ENCODE measurements around the gene HNRNPC. TPM values are rescaled to one million over a fixed set of nuclear protein-coding genes. Genes with fewer than 3 reads are reported as not detected.
"Not testable (repeated sequence)": the region's sequence is repeated elsewhere in the genome, so short reads cannot be mapped to it uniquely, and the experiment has no call there.

The HNRNPC gene
- total RNA-seq, 2 experiments from 2014 or later, result 1,155 to 1,665 TPM

- H3K36me3 Mint-ChIP-seq (ENCODE audit: low read depth), result no peaks in the 10 kb centered on the region
- CTCF ChIA-PET, result no interaction called here
Measured at GRCh38 chr14:21302013-21302835, 33.0 kb upstream of the HNRNPC start.

GRCh38 chr14:21300892-21301291, 31.6 kb upstream of the HNRNPC start:
- no peaks in the 10 kb centered on the region for H3K9me3 Mint-ChIP-seq (ENCODE audit: low read depth)
- DNase-seq (peak; percentile 49), ATAC-seq (peak; percentile 44)
- no peaks in the 10 kb centered on the region for H3K36me3 Mint-ChIP-seq (ENCODE audit: low read depth)
- ChIA-PET CTCF (no interaction called here), POLR2A (no interaction called here)
- H3K27ac Mint-ChIP-seq, result no peak overlapping the region
- intact Hi-C loops (cut with DNase I, micrococcal nuclease), result no loop called here
- H3K27me3 Mint-ChIP-seq, result peaks cover 12% of the 10 kb centered on the region
- peak overlapping the region; percentile 21 for H3K4me3 Mint-ChIP-seq
- H3K4me1 Mint-ChIP-seq, result no peaks in the 10 kb centered on the region

More at GRCh38 chr14:21302013-21302835, 33.0 kb upstream of the HNRNPC start:
- ATAC-seq (no peak), DNase-seq (no peak)
- no peak overlapping the region for H3K4me3 Mint-ChIP-seq
- H3K9me3 Mint-ChIP-seq (ENCODE audit: low read depth), result no peaks in the 10 kb centered on the region
- peaks cover 12% of the 10 kb centered on the region for H3K27me3 Mint-ChIP-seq
- intact Hi-C loops (cut with DNase I, micrococcal nuclease), result no loop called here
- H3K4me1 Mint-ChIP-seq, result no peaks in the 10 kb centered on the region
- H3K27ac Mint-ChIP-seq, result no peak overlapping the region
- POLR2A ChIA-PET, result no interaction called here

- H3K4me3 Mint-ChIP-seq, result no peak overlapping the region
- no peak overlapping the region for H3K27ac Mint-ChIP-seq
- POLR2A ChIA-PET, result interaction anchor here (0.7 kb wide), 1 partner anchor 8 kb away, joined by 3 read pairs; no protein-coding TSS in a partner anchor
Measured at GRCh38 chr14:21299562-21300130, 30.4 kb upstream of the HNRNPC start.

GRCh38 chr14:21298358-21298757, 29.1 kb upstream of the HNRNPC start:
- H3K27ac Mint-ChIP-seq, result no peak overlapping the region
- H3K4me1 Mint-ChIP-seq, result no peaks in the 10 kb centered on the region
- no peaks in the 10 kb centered on the region for H3K9me3 Mint-ChIP-seq (ENCODE audit: low read depth)
- H3K4me3 Mint-ChIP-seq, result no peak overlapping the region
- ChIA-PET CTCF (interaction anchor here (1.2 kb wide), 1 partner anchor 66 kb away, joined by 3 read pairs; no protein-coding TSS in a partner anchor), POLR2A (no interaction called here)
- no peak for DNase-seq
- H3K27me3 Mint-ChIP-seq, result peaks cover 12% of the 10 kb centered on the region
- H3K36me3 Mint-ChIP-seq (ENCODE audit: low read depth), result no peaks in the 10 kb centered on the region
- ATAC-seq, result no peak
- intact Hi-C loops (cut with DNase I, micrococcal nuclease), result no loop called here

More at GRCh38 chr14:21299562-21300130, 30.4 kb upstream of the HNRNPC start:
- CTCF ChIA-PET, result interaction anchor here (0.6 to 1.2 kb wide), 5 partner anchors 9 to 199 kb away, joined by 3 to 4 read pairs (median 4); no protein-coding TSS in a partner anchor
- Mint-ChIP-seq H3K9me3 (ENCODE audit: low read depth) (no peaks in the 10 kb centered on the region), H3K36me3 (ENCODE audit: low read depth) (no peaks in the 10 kb centered on the region), H3K4me1 (no peaks in the 10 kb centered on the region), H3K27me3 (peaks cover 12% of the 10 kb centered on the region)
- intact Hi-C loops (cut with DNase I, micrococcal nuclease), result no loop called here
- ATAC-seq, result no peak
- DNase-seq, result no peak

- POLR2A ChIA-PET; DNase-seq; intact Hi-C loops (cut with DNase I, micrococcal nuclease); H3K4me1 Mint-ChIP-seq; CTCF ChIA-PET; ATAC-seq; H3K27ac Mint-ChIP-seq; H3K4me3 Mint-ChIP-seq; H3K9me3 Mint-ChIP-seq (ENCODE audit: low read depth); H3K27me3 Mint-ChIP-seq; H3K36me3 Mint-ChIP-seq (ENCODE audit: low read depth): not testable (repeated sequence)
Measured at GRCh38 chr14:21294026-21294425, 24.8 kb upstream of the HNRNPC start.

GRCh38 chr14:21287168-21287567, 17.9 kb upstream of the HNRNPC start:
- Mint-ChIP-seq H3K36me3 (ENCODE audit: low read depth) (no peaks in the 10 kb centered on the region), H3K4me1 (no peaks in the 10 kb centered on the region), H3K27me3 (peaks cover 2% of the 10 kb centered on the region), H3K9me3 (ENCODE audit: low read depth) (no peaks in the 10 kb centered on the region), H3K4me3 (no peak overlapping the region), H3K27ac (no peak overlapping the region)
- no peak for DNase-seq
- ATAC-seq, result no peak
- POLR2A ChIA-PET, result no interaction called here
- intact Hi-C loops (cut with DNase I, micrococcal nuclease), result no loop called here
- CTCF ChIA-PET, result interaction anchor here (0.7 kb wide), 1 partner anchor 18 kb away, joined by 3 read pairs; no protein-coding TSS in a partner anchor

GRCh38 chr14:21286516-21286915, 17.3 kb upstream of the HNRNPC start:
- POLR2A ChIA-PET; intact Hi-C loops (cut with DNase I, micrococcal nuclease); H3K27ac Mint-ChIP-seq: not testable (repeated sequence)

GRCh38 chr14:21281917-21282316, 12.7 kb upstream of the HNRNPC start:
- DNase-seq; H3K4me3 Mint-ChIP-seq; H3K27ac Mint-ChIP-seq; CTCF ChIA-PET; H3K36me3 Mint-ChIP-seq (ENCODE audit: low read depth); intact Hi-C loops (cut with DNase I, micrococcal nuclease); ATAC-seq; H3K9me3 Mint-ChIP-seq (ENCODE audit: low read depth); H3K4me1 Mint-ChIP-seq; H3K27me3 Mint-ChIP-seq: not testable (repeated sequence)
- POLR2A ChIA-PET, result interaction anchor here (0.7 kb wide), 1 partner anchor 98 kb away, joined by 4 read pairs; no protein-coding TSS in a partner anchor

More at GRCh38 chr14:21286516-21286915, 17.3 kb upstream of the HNRNPC start:
- H3K4me1 Mint-ChIP-seq; H3K36me3 Mint-ChIP-seq (ENCODE audit: low read depth); H3K27me3 Mint-ChIP-seq; H3K4me3 Mint-ChIP-seq; DNase-seq; H3K9me3 Mint-ChIP-seq (ENCODE audit: low read depth); ATAC-seq: not testable (repeated sequence)
- CTCF ChIA-PET, result interaction anchor here (0.7 kb wide), 1 partner anchor 19 kb away, joined by 3 read pairs; no protein-coding TSS in a partner anchor

- ATAC-seq, result no peak
- Mint-ChIP-seq H3K36me3 (ENCODE audit: low read depth) (no peaks in the 10 kb centered on the region), H3K27me3 (no peaks in the 10 kb centered on the region), H3K4me1 (peaks cover 3% of the 10 kb centered on the region), H3K4me3 (no peak within 1 kb of the TSS), H3K9me3 (ENCODE audit: low read depth) (no peaks in the 10 kb centered on the region), H3K27ac (no peak within 1 kb of the TSS)
- intact Hi-C loops (cut with DNase I, micrococcal nuclease), result no loop called here
- POLR2A ChIA-PET, result no interaction called here
- CTCF ChIA-PET, result no interaction called here
- no peak for DNase-seq
Measured at GRCh38 chr14:21279783-21280182, 10.5 kb upstream of the HNRNPC start, which contains the start of gene RPGRIP1. RPGRIP1 (plus strand) TSS chr14:21280083; CDS start chr14:21287977, 7,894 bp downstream.

- no peak overlapping the region for H3K27ac Mint-ChIP-seq
- DNase-seq, result no peak
- CTCF ChIA-PET, result no interaction called here
- no peaks in the 10 kb centered on the region for H3K27me3 Mint-ChIP-seq
- H3K4me1 Mint-ChIP-seq, result peaks cover 3% of the 10 kb centered on the region
- H3K4me3 Mint-ChIP-seq, result no peak overlapping the region
- H3K36me3 Mint-ChIP-seq (ENCODE audit: low read depth), result no peaks in the 10 kb centered on the region
- no peaks in the 10 kb centered on the region for H3K9me3 Mint-ChIP-seq (ENCODE audit: low read depth)
- intact Hi-C loops (cut with DNase I, micrococcal nuclease), result no loop called here
- POLR2A ChIA-PET, result no interaction called here
- no peak for ATAC-seq
Measured at GRCh38 chr14:21278632-21279031, 9.4 kb upstream of the HNRNPC start.

- Mint-ChIP-seq H3K36me3 (ENCODE audit: low read depth) (no peaks in the 10 kb centered on the region), H3K27me3 (no peaks in the 10 kb centered on the region), H3K27ac (peak overlapping the region; percentile 62), H3K4me1 (peaks cover 5% of the 10 kb centered on the region), H3K9me3 (ENCODE audit: low read depth) (no peaks in the 10 kb centered on the region), H3K4me3 (no peak overlapping the region)
- ChIA-PET POLR2A (no interaction called here), CTCF (no interaction called here)
- DNase-seq (no peak), ATAC-seq (no peak)
- intact Hi-C loops (cut with DNase I, micrococcal nuclease), result no loop called here
Measured at GRCh38 chr14:21275261-21275858, 6.1 kb upstream of the HNRNPC start.

Data from activated CD4-positive, alpha-beta T cell treated with anti-CD3 and anti-CD28 coated beads for 36 hours (primary cell).